ENCODE data around the gene BPGM. TPM values are rescaled to one million over a fixed set of nuclear protein-coding genes. Genes with fewer than 3 reads are reported as not detected.
A peak's percentile ranks its signal among the peaks of the same experiment; 100 is the strongest.

BPGM gene
- total and polyA plus RNA-seq, 9 of the 15 experiments (the other 6 are each of a cell fraction or from before 2014, with no cell fraction given): 14.1 to 46.1 (median 21.2) TPM

GRCh38 chr7:134724606-134725005 is 78.0 kb downstream of the BPGM start:
- Histone ChIP-seq H3K9me3 (replicated peaks; ENCODE audit: control insufficient read depth, insufficient read depth, low read depth, low read length) (no peaks in the 10 kb centered on the region), H3K79me2 (ENCODE audit: control insufficient read depth, insufficient read depth, low read length) (no peaks in the 10 kb centered on the region), H3K36me3 (ENCODE audit: control insufficient read depth, insufficient read depth, low read length) (no peaks in the 10 kb centered on the region), H3K27ac (ENCODE audit: extremely low read depth, low read depth, low read length) (no peak overlapping the region), H3K9ac (ENCODE audit: insufficient read depth in 1 of 2, low read depth in 2 of 2, low read length in 2 of 2) (no peak overlapping the region), H3K27me3 (ENCODE audit: control insufficient read depth in 2 of 2, insufficient read depth in 2 of 2, low read length in 2 of 2) (peaks cover 14 to 16% of the 10 kb centered on the region in 2 experiments; a peak in 4 of 5 replicates), H3K4me1 (replicated peaks in 1 of 2; ENCODE audit: control insufficient read depth in 2 of 2, insufficient read depth in 2 of 2, low read length in 2 of 2) (no peaks in the 10 kb centered on the region), H3K9me1 (ENCODE audit: control insufficient read depth, insufficient read depth, low read length) (no peaks in the 10 kb centered on the region), H4K20me1 (replicated peaks; ENCODE audit: control insufficient read depth, insufficient read depth, low read length) (no peaks in the 10 kb centered on the region), H2AFZ (ENCODE audit: low read depth, low read length) (no peak overlapping the region), H3K4me3 (no peak overlapping the region), H3K4me2 (ENCODE audit: insufficient read depth, low read length) (no peak overlapping the region)
- ATAC-seq (peak; percentile 92), FAIRE-seq (peak; percentile 67), DNase-seq (ENCODE audit: extremely low read depth in 1 of 4, low spot score in 3 of 4) (peak in 2 of 4 experiments; percentile 47 to 55)
- BruUV-seq (replicated peaks): no TSS peak
- CTCF ChIA-PET (ENCODE audit: low intra/inter-chr PET ratio): no interaction called here
- POLR2A ChIA-PET: interaction anchor here (0.7 kb wide), 1 partner anchor 27 kb away, joined by 3 read pairs; no protein-coding TSS in a partner anchor
- 0% methylated on average over 2 of the region's 2 CpGs for WGBS (ENCODE audit: insufficient coverage, low coverage, missing lambda C conversion rate)
- intact Hi-C loops (cut with micrococcal nuclease): loop anchor here (5.0 kb wide), 1 partner anchor 218 kb away; no protein-coding TSS in a partner anchor
- in situ Hi-C loops (cut with MboI): no loop called here
- TF ChIP-seq FOXA3 (CRISPR knock-in tag; conservative IDR thresholded peaks at IDR 0.05 in 1 of 2, IDR thresholded peaks at IDR 0.05 in 1 of 2) (no peak), CBFB (CRISPR knock-in tag; IDR thresholded peaks at IDR 0.05) (no peak), SRSF7 (optimal IDR thresholded peaks at IDR 0.05; ENCODE audit: low read depth, low read length) (no peak), NCOA2 (IDR thresholded peaks at IDR 0.05; ENCODE audit: partially characterized antibody in 2 of 2) (no peak), L3MBTL2 (IDR thresholded peaks at IDR 0.05) (no peak), ZFP91 (CRISPR knock-in tag; IDR thresholded peaks at IDR 0.05) (no peak), NUFIP1 (IDR thresholded peaks at IDR 0.05; ENCODE audit: partially characterized antibody) (no peak), COPS2 (conservative IDR thresholded peaks at IDR 0.05) (no peak), SMC3 (conservative IDR thresholded peaks at IDR 0.05; ENCODE audit: insufficient read depth, low read depth, low read length) (peak; percentile 36; the same call in 1 of the 2 replicates), DNMT1 (IDR thresholded peaks at IDR 0.05) (no peak), ATF3 (IDR thresholded peaks at IDR 0.05) (no peak), ATF3 (CRISPR knock-in tag; conservative IDR thresholded peaks at IDR 0.05) (no peak)

Data from K562 (cell line).